Measurements from ENCODE around the gene SLC4A11.

The SLC4A11 gene

GRCh38 chr20:3238616-3239025 lies 369 bp downstream of the SLC4A11 start:
- DNase-seq: peak; percentile 57
- H3K36me3 Mint-ChIP-seq (ENCODE audit: low read depth): no peaks in the 10 kb centered on the region
- peaks cover 6% of the 10 kb centered on the region for H3K9me3 Mint-ChIP-seq
- H3K27ac Mint-ChIP-seq: no peak overlapping the region
- peaks cover 88% of the 10 kb centered on the region for H3K27me3 Mint-ChIP-seq (ENCODE audit: low read depth, poor library complexity)
- peaks cover 35% of the 10 kb centered on the region for H3K4me1 Mint-ChIP-seq
- TF ChIP-seq CTCF (IDR thresholded peaks at IDR 0.05): no peak
- H3K4me3 Mint-ChIP-seq: peak overlapping the region; percentile 77

GRCh38 chr20:3237958-3238615 lies 903 bp downstream of the SLC4A11 start:
- Mint-ChIP-seq H3K4me3 (peak overlapping the region; percentile 65), H3K4me1 (peaks cover 33% of the 10 kb centered on the region), H3K36me3 (ENCODE audit: low read depth) (no peaks in the 10 kb centered on the region), H3K27ac (no peak overlapping the region), H3K27me3 (ENCODE audit: low read depth, poor library complexity) (peaks cover 87% of the 10 kb centered on the region), H3K9me3 (peaks cover 6% of the 10 kb centered on the region)
- TF ChIP-seq CTCF (IDR thresholded peaks at IDR 0.05): no peak
- DNase-seq: peak; percentile 43

DNA sequence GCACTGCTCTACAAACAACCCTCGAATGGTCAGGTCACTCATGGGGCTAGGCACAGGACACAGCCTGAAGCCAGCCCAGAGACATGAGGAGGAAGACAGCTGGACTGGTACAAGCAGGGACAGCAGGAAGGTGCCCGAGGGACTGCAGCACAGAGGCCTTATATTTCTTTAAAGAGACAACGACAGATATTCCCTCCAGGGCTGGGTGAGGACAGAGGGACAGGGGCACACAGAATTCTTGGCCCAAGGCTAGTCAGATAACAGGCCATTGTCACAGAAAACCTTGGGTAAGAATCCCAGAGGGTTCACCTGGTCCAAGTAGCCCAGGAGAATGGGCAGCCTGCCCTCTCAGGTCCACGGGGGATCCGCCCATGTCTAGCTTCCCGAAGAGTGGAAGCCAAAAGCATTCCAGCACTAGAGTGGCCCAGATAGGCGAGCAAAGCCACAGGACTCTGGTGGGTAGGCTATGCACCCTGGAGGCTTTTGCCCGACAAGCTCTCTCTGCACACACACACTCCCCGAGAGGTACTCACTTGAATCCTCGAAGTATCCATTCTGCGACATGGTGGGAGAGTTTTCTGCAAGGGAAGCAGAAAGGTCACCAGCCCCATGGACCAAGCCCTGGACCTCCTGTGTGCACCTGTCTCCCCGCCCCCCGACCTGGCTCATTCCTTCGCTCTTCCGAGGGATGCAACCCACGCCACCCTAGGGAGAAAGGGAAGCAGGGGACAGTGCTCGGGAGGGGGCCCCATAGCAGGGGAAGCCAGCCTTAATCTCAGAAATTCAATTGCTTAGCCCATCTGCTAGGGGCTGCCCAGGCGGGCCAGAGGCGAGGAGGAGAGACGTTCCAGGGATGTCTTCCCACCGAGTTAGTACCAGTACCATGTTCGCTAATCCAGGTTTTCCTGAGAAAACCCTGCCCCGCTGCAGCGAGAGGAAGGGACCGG lies 1.7 kb downstream of the SLC4A11 start:
- no peak for TF ChIP-seq CTCF (IDR thresholded peaks at IDR 0.05)
- H3K36me3 Mint-ChIP-seq (ENCODE audit: low read depth): no peaks in the 10 kb centered on the region
- peaks cover 6% of the 10 kb centered on the region for H3K9me3 Mint-ChIP-seq
- no peak overlapping the region for H3K27ac Mint-ChIP-seq
- H3K4me3 Mint-ChIP-seq: peak overlapping the region; percentile 65
- H3K4me1 Mint-ChIP-seq: peaks cover 30% of the 10 kb centered on the region
- H3K27me3 Mint-ChIP-seq (ENCODE audit: low read depth, poor library complexity): peaks cover 83% of the 10 kb centered on the region
- DNase-seq: no peak

DNA sequence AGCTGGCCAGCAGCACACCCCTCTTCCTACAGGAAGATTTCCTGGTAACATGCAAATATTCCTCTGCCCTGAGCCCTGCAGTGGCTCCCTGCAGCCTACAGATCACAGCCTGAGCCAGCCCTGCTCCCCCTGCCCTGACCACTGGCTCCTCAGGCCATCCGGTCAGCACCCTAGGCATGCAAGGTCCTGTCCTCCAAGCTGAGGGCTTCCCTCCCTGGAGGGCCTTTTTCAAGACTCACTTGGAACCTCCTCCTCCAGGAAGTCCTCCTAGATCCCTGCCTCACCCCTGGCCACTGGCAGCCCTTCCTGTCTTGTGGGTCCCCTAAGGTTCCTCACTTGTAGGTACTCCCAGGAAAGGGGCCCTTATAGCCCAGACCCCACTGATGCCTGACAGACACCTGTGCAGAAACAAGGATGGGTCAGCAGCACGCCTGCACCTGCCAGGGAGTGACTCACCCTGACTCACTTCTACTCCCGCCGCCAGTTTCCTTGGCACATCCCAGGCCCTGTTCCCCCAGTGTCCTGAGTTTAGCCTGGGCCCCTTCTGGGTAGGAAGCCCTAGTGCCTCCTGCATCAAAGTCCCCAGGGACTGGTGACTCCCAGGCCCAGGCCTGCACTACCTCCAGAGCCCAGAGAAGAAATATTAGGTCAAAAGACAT lies 3.2 kb downstream of the SLC4A11 start:
- peaks cover under 1% of the 10 kb centered on the region for H3K9me3 Mint-ChIP-seq
- TF ChIP-seq CTCF (IDR thresholded peaks at IDR 0.05): no peak
- no peak overlapping the region for H3K4me3 Mint-ChIP-seq
- H3K27ac Mint-ChIP-seq: no peak overlapping the region
- H3K36me3 Mint-ChIP-seq (ENCODE audit: low read depth): no peaks in the 10 kb centered on the region
- DNase-seq: no peak
- H3K4me1 Mint-ChIP-seq: peaks cover 19% of the 10 kb centered on the region
- H3K27me3 Mint-ChIP-seq (ENCODE audit: low read depth, poor library complexity): peaks cover 73% of the 10 kb centered on the region

DNA sequence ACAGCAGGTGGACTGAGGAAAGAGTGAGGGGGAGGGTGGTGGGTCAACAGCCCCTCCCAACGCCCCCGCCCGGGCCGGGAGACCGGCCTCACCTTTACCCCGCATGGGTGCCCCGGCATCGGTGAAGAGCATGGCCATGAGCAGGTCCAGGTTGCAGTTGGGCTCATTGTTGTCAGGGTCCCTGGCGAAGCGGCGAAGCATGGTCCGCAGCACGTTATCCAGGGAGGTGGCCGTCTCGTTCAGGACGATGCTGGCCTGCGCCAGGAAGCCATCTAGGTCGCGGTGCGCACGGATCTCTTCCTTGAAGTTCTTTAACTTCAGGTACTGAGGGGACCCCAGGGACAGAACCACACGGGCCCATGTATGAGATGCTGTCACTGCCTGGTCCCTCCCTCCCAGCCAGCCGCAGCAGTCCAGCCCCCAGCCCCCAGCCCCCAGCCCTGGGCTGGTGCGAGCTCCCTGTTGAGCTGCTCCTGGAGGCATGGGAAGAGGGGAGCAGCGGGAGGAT lies 4.9 kb downstream of the SLC4A11 start:
- no peaks in the 10 kb centered on the region for H3K9me3 Mint-ChIP-seq
- no peak for TF ChIP-seq CTCF (IDR thresholded peaks at IDR 0.05)
- H3K4me1 Mint-ChIP-seq: peaks cover 15% of the 10 kb centered on the region
- H3K27ac Mint-ChIP-seq: no peak overlapping the region
- H3K4me3 Mint-ChIP-seq: no peak overlapping the region
- H3K36me3 Mint-ChIP-seq (ENCODE audit: low read depth): no peaks in the 10 kb centered on the region
- DNase-seq: no peak
- H3K27me3 Mint-ChIP-seq (ENCODE audit: low read depth, poor library complexity): peaks cover 60% of the 10 kb centered on the region

Data from nephron progenitor cell (in vitro differentiated cells).